ENCODE results near the gene MED26.

Gene MED26

GRCh38 chr19:16649734-16650133, 21.7 kb upstream of the MED26 start:
- Histone ChIP-seq H3K4me3 (ENCODE audit: low read depth in 1 of 2, low read length in 2 of 2) (no peak overlapping the region), H3K27ac (ENCODE audit: low read length) (no peak overlapping the region), H3K4me1 (ENCODE audit: control insufficient read depth in 1 of 2, insufficient read depth in 2 of 2, low read length in 2 of 2) (peaks cover 0 to 3% of the 10 kb centered on the region in 2 donors), H3K36me3 (ENCODE audit: control insufficient read depth in 1 of 2, insufficient read depth in 2 of 2, low read length in 2 of 2) (peaks cover 51 to 71% of the 10 kb centered on the region in 2 donors), H3K27me3 (ENCODE audit: low read depth, low read length) (no peaks in the 10 kb centered on the region), H3K9me3 (ENCODE audit: control insufficient read depth in 1 of 2, low read length in 2 of 2) (no peaks in the 10 kb centered on the region)

- Histone ChIP-seq H3K4me1 (ENCODE audit: control insufficient read depth in 1 of 2, insufficient read depth in 2 of 2, low read length in 2 of 2) (peaks cover 0 to 3% of the 10 kb centered on the region in 2 donors), H3K9me3 (ENCODE audit: control insufficient read depth in 1 of 2, low read length in 2 of 2) (no peaks in the 10 kb centered on the region), H3K27ac (ENCODE audit: low read length) (no peak overlapping the region), H3K27me3 (ENCODE audit: low read depth, low read length) (no peaks in the 10 kb centered on the region), H3K36me3 (ENCODE audit: control insufficient read depth in 1 of 2, insufficient read depth in 2 of 2, low read length in 2 of 2) (peaks cover 36 to 64% of the 10 kb centered on the region in 2 donors), H3K4me3 (ENCODE audit: low read depth in 1 of 2, low read length in 2 of 2) (no peak overlapping the region)
These were observed 17.1 kb upstream of the MED26 start for GRCh38 chr19:16645140-16645539.

GRCh38 chr19:16641695-16642094, 13.7 kb upstream of the MED26 start:
- H3K27me3 ChIP-seq (ENCODE audit: low read depth, low read length): no peaks in the 10 kb centered on the region
- peaks cover 0 to 6% of the 10 kb centered on the region in 2 donors for H3K4me1 ChIP-seq (ENCODE audit: control insufficient read depth in 1 of 2, insufficient read depth in 2 of 2, low read length in 2 of 2)
- H3K4me3 ChIP-seq (ENCODE audit: low read depth in 1 of 2, low read length in 2 of 2): no peak overlapping the region
- H3K36me3 ChIP-seq (ENCODE audit: control insufficient read depth in 1 of 2, insufficient read depth in 2 of 2, low read length in 2 of 2): peaks cover 38 to 58% of the 10 kb centered on the region in 2 donors
- H3K9me3 ChIP-seq (ENCODE audit: control insufficient read depth in 1 of 2, low read length in 2 of 2): no peaks in the 10 kb centered on the region
- H3K27ac ChIP-seq (ENCODE audit: low read length): no peak overlapping the region

GRCh38 chr19:16640951-16641350, 12.9 kb upstream of the MED26 start:
- Histone ChIP-seq H3K27me3 (ENCODE audit: low read depth, low read length) (no peaks in the 10 kb centered on the region), H3K4me3 (ENCODE audit: low read depth in 1 of 2, low read length in 2 of 2) (no peak overlapping the region), H3K27ac (ENCODE audit: low read length) (no peak overlapping the region), H3K4me1 (ENCODE audit: control insufficient read depth in 1 of 2, insufficient read depth in 2 of 2, low read length in 2 of 2) (peaks cover 0 to 6% of the 10 kb centered on the region in 2 donors), H3K9me3 (ENCODE audit: control insufficient read depth in 1 of 2, low read length in 2 of 2) (no peaks in the 10 kb centered on the region), H3K36me3 (ENCODE audit: control insufficient read depth in 1 of 2, insufficient read depth in 2 of 2, low read length in 2 of 2) (peaks cover 30 to 57% of the 10 kb centered on the region in 2 donors)

- Histone ChIP-seq H3K4me1 (ENCODE audit: control insufficient read depth in 1 of 2, insufficient read depth in 2 of 2, low read length in 2 of 2) (peaks cover 0 to 4% of the 10 kb centered on the region in 2 donors), H3K27me3 (ENCODE audit: low read depth, low read length) (no peaks in the 10 kb centered on the region), H3K4me3 (ENCODE audit: low read depth in 1 of 2, low read length in 2 of 2) (no peak overlapping the region), H3K27ac (ENCODE audit: low read length) (no peak overlapping the region), H3K9me3 (ENCODE audit: control insufficient read depth in 1 of 2, low read length in 2 of 2) (no peaks in the 10 kb centered on the region), H3K36me3 (ENCODE audit: control insufficient read depth in 1 of 2, insufficient read depth in 2 of 2, low read length in 2 of 2) (peaks cover 19 to 48% of the 10 kb centered on the region in 2 donors)
These were observed 10.7 kb upstream of the MED26 start for GRCh38 chr19:16638666-16639065.

GRCh38 chr19:16637535-16637934, 9.5 kb upstream of the MED26 start:
- no peaks in the 10 kb centered on the region for H3K9me3 ChIP-seq (ENCODE audit: control insufficient read depth in 1 of 2, low read length in 2 of 2)
- H3K36me3 ChIP-seq (ENCODE audit: control insufficient read depth in 1 of 2, insufficient read depth in 2 of 2, low read length in 2 of 2): peaks cover 14 to 43% of the 10 kb centered on the region in 2 donors
- peaks cover 0 to 4% of the 10 kb centered on the region in 2 donors for H3K4me1 ChIP-seq (ENCODE audit: control insufficient read depth in 1 of 2, insufficient read depth in 2 of 2, low read length in 2 of 2)
- no peak overlapping the region for H3K27ac ChIP-seq (ENCODE audit: low read length)
- H3K4me3 ChIP-seq (ENCODE audit: low read depth in 1 of 2, low read length in 2 of 2): no peak overlapping the region
- no peaks in the 10 kb centered on the region for H3K27me3 ChIP-seq (ENCODE audit: low read depth, low read length)

- Histone ChIP-seq H3K27ac (ENCODE audit: low read length) (no peak overlapping the region), H3K9me3 (ENCODE audit: control insufficient read depth in 1 of 2, low read length in 2 of 2) (no peaks in the 10 kb centered on the region), H3K4me3 (ENCODE audit: low read depth in 1 of 2, low read length in 2 of 2) (no peak overlapping the region), H3K36me3 (ENCODE audit: control insufficient read depth in 1 of 2, insufficient read depth in 2 of 2, low read length in 2 of 2) (peaks cover 3 to 29% of the 10 kb centered on the region in 2 donors), H3K4me1 (ENCODE audit: control insufficient read depth in 1 of 2, insufficient read depth in 2 of 2, low read length in 2 of 2) (peaks cover under 1 to 17% of the 10 kb centered on the region in 2 donors), H3K27me3 (ENCODE audit: low read depth, low read length) (no peaks in the 10 kb centered on the region)
These were observed 3.5 kb upstream of the MED26 start for GRCh38 chr19:16631465-16631864.

GRCh38 chr19:16628984-16629691, 1.1 kb upstream of the MED26 start:
- Histone ChIP-seq H3K4me3 (ENCODE audit: low read depth in 1 of 2, low read length in 2 of 2) (peak overlapping the region; percentile 63 to 99), H3K27ac (ENCODE audit: low read length) (peak overlapping the region; percentile 90), H3K4me1 (ENCODE audit: control insufficient read depth in 1 of 2, insufficient read depth in 2 of 2, low read length in 2 of 2) (peaks cover 3 to 32% of the 10 kb centered on the region in 2 donors), H3K27me3 (ENCODE audit: low read depth, low read length) (no peaks in the 10 kb centered on the region), H3K9me3 (ENCODE audit: control insufficient read depth in 1 of 2, low read length in 2 of 2) (no peaks in the 10 kb centered on the region), H3K36me3 (ENCODE audit: control insufficient read depth in 1 of 2, insufficient read depth in 2 of 2, low read length in 2 of 2) (peaks cover 10 to 28% of the 10 kb centered on the region in 2 donors)

GRCh38 chr19:16627928-16628182, 149 bp downstream of the MED26 start:
- peak overlapping the region; percentile 89 to 99 for H3K4me3 ChIP-seq (ENCODE audit: low read depth in 1 of 2, low read length in 2 of 2)
- peaks cover 8 to 22% of the 10 kb centered on the region in 2 donors for H3K36me3 ChIP-seq (ENCODE audit: control insufficient read depth in 1 of 2, insufficient read depth in 2 of 2, low read length in 2 of 2)
- H3K4me1 ChIP-seq (ENCODE audit: control insufficient read depth in 1 of 2, insufficient read depth in 2 of 2, low read length in 2 of 2): peaks cover 3 to 32% of the 10 kb centered on the region in 2 donors
- H3K27me3 ChIP-seq (ENCODE audit: low read depth, low read length): no peaks in the 10 kb centered on the region
- H3K9me3 ChIP-seq (ENCODE audit: control insufficient read depth in 1 of 2, low read length in 2 of 2): no peaks in the 10 kb centered on the region
- no peak overlapping the region for H3K27ac ChIP-seq (ENCODE audit: low read length)

GRCh38 chr19:16627193-16627927, 644 bp downstream of the MED26 start:
- Histone ChIP-seq H3K4me1 (ENCODE audit: control insufficient read depth in 1 of 2, insufficient read depth in 2 of 2, low read length in 2 of 2) (peaks cover 3 to 32% of the 10 kb centered on the region in 2 donors), H3K9me3 (ENCODE audit: control insufficient read depth in 1 of 2, low read length in 2 of 2) (no peaks in the 10 kb centered on the region), H3K27me3 (ENCODE audit: low read depth, low read length) (no peaks in the 10 kb centered on the region), H3K27ac (ENCODE audit: low read length) (peak overlapping the region; percentile 87), H3K4me3 (ENCODE audit: low read depth in 1 of 2, low read length in 2 of 2) (peak overlapping the region; percentile 89 to 99), H3K36me3 (ENCODE audit: control insufficient read depth in 1 of 2, insufficient read depth in 2 of 2, low read length in 2 of 2) (peaks cover 8 to 19% of the 10 kb centered on the region in 2 donors)

GRCh38 chr19:16626796-16627192, 1.2 kb downstream of the MED26 start:
- H3K4me3 ChIP-seq (ENCODE audit: low read depth in 1 of 2, low read length in 2 of 2): peak overlapping the region; percentile 89 to 99
- peaks cover 8 to 19% of the 10 kb centered on the region in 2 donors for H3K36me3 ChIP-seq (ENCODE audit: control insufficient read depth in 1 of 2, insufficient read depth in 2 of 2, low read length in 2 of 2)
- no peaks in the 10 kb centered on the region for H3K27me3 ChIP-seq (ENCODE audit: low read depth, low read length)
- H3K4me1 ChIP-seq (ENCODE audit: control insufficient read depth in 1 of 2, insufficient read depth in 2 of 2, low read length in 2 of 2): peaks cover 3 to 32% of the 10 kb centered on the region in 2 donors
- peak overlapping the region; percentile 87 for H3K27ac ChIP-seq (ENCODE audit: low read length)
- no peaks in the 10 kb centered on the region for H3K9me3 ChIP-seq (ENCODE audit: control insufficient read depth in 1 of 2, low read length in 2 of 2)

All from muscle layer of duodenum (tissue), 2 donors.